MM.1S (cell line): Measurements from ENCODE around the gene STK32B.

Experiments used
- CTCF ChIP-seq: fragments of 300-600 bp; sonication (generic); IDR thresholded peaks from 2 replicates; pipeline ENCODE4 v1.5.1; 2016; ENCODE audit warnings: antibody characterized with exemption, low read length, mixed read lengths
- EZH2 ChIP-seq: fragments of 300-600 bp; sonication (generic); optimal IDR thresholded peaks from 2 replicates; pipeline ENCODE3; 2017; ENCODE audit warnings: low read depth, mild to moderate bottlenecking, antibody characterized with exemption, low read length, mixed read lengths

DNA sequence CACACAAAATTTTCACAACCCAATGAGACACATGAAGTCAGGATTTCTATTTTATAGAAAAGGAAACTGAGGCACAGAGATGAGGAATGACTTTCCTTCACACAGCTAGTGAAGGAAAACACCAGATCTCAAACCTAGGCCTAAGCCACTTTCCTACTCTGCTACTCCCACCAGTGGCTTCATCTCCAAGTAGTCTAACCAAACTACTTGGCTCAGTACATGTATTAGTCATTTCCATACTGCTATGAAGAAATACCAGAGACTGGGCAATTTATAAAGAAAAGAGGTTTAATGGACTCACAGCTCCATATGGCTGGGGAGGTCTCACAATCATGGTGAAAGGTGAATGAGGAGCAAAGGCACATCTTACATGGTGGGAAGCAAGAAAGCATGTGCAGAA lies 460.5 kb downstream of the STK32B start:
- TF ChIP-seq CTCF (no peak), EZH2 (no peak)
